Measurements from ENCODE around the gene TRMT44. TPM values are rescaled to one million over a fixed set of nuclear protein-coding genes. Genes with fewer than 3 reads are reported as not detected.

TRMT44 gene
- total and polyA plus RNA-seq, 7 experiments from 2014 or later, result 13.8 to 33.7 (median 29.3) TPM

DNA sequence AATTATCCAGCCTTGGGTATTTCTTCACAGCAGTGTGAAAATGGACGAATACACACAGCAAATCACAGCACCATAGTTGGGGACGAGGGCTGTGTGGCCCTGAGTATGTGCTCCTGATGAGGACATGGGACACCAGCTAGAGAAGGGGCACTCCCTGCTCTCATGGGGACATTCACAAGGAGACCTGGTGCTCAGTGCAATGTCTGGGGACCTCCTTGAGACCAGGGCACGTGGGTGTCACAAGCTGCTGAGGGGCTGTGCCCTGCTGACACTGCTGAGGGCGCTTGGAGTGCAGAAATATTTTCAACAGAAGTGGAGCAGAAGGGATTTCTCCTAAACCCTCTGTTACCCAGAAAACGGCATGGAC is 65.4 kb downstream of the TRMT44 start:
- ChIA-PET POLR2A (no interaction called here), CTCF (no interaction called here)
- DNase-seq, result no peak
- intact Hi-C loops (cut with micrococcal nuclease), result no loop called here
- H3K4me3 Mint-ChIP-seq, result no peak overlapping the region
- H3K27me3 Mint-ChIP-seq, result no peaks in the 10 kb centered on the region
- H3K27ac Mint-ChIP-seq, result no peak overlapping the region
- Histone ChIP-seq H3K36me3 (ENCODE audit: control insufficient read depth in 2 of 3, insufficient read depth in 3 of 3, low read length in 3 of 3) (no peaks in the 10 kb centered on the region), H3K27me3 (ENCODE audit: control insufficient read depth in 2 of 2, insufficient read depth in 2 of 2, low read length in 2 of 2) (no peaks in the 10 kb centered on the region), H3K27ac (ENCODE audit: low read depth, low read length) (no peak overlapping the region), H3K4me3 (ENCODE audit: low read length) (no peak overlapping the region), H3K9me3 (ENCODE audit: control insufficient read depth in 2 of 3, low read length in 3 of 3) (no peaks in the 10 kb centered on the region), H3K4me1 (ENCODE audit: control insufficient read depth in 2 of 2, insufficient read depth in 2 of 2, low read length in 2 of 2) (no peaks in the 10 kb centered on the region)
- peaks cover 0 to 1% (median 0%) of the 10 kb centered on the region in 7 donors for H3K4me1 Mint-ChIP-seq
- H3K36me3 Mint-ChIP-seq, result peaks cover 0 to 8% (median 0%) of the 10 kb centered on the region in 5 donors
- ATAC-seq, result no peak
- H3K9me3 Mint-ChIP-seq, result peaks cover 0 to 2% (median 0%) of the 10 kb centered on the region in 11 donors

DNA sequence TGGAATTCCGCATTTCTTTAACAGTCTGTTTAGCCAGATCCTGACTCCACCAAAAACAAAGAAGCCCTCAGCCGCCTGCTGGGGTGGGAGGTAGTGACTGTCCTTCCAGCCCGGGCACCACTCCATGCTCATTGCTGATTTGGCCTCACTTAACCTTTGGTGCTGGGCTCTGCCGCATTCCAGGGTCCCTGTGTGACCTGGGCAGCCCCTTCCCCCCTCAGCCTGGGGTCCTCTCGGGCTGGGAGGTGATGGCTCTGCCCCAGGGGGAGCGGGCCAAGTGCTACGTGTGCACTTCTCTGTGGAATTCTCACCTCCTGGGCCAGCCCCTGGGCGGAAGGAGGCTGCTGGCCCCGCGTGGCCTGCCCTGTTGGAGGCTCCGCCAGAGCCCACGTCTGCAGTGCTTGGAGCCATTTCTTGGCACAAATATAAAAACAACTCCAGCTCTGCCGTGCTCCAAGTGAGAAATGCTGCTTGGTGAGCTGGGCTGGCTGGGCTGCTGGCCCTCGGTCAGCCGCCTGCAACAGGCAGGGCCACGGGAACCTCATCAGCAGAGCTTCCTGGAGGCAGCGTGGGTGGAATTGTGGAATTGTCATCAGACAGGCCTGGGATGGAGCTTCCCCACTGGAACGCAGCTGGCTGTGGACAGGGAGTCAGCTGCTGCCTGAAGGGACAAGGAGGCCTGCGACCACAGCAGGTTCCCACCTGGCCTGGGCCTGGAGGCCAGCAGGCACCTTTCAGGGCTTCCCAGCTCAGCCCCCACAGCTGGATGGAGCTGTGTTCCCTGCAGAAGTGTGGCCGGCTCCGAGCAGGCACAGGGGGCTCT is 66.0 kb downstream of the TRMT44 start:
- Histone ChIP-seq H3K27ac (ENCODE audit: low read depth, low read length) (no peak overlapping the region), H3K9me3 (ENCODE audit: control insufficient read depth in 2 of 3, low read length in 3 of 3) (no peaks in the 10 kb centered on the region), H3K36me3 (ENCODE audit: control insufficient read depth in 2 of 3, insufficient read depth in 3 of 3, low read length in 3 of 3) (no peaks in the 10 kb centered on the region), H3K27me3 (ENCODE audit: control insufficient read depth in 2 of 2, insufficient read depth in 2 of 2, low read length in 2 of 2) (no peaks in the 10 kb centered on the region), H3K4me3 (ENCODE audit: low read length) (no peak overlapping the region), H3K4me1 (ENCODE audit: control insufficient read depth in 2 of 2, insufficient read depth in 2 of 2, low read length in 2 of 2) (no peaks in the 10 kb centered on the region)
- POLR2A ChIA-PET, result no interaction called here
- CTCF ChIA-PET, result no interaction called here
- Mint-ChIP-seq H3K27ac (no peak overlapping the region), H3K4me1 (peaks cover 0 to 1% (median 0%) of the 10 kb centered on the region in 7 donors), H3K9me3 (peaks cover 0 to 2% (median 0%) of the 10 kb centered on the region in 11 donors), H3K36me3 (peaks cover 0 to 8% (median 0%) of the 10 kb centered on the region in 5 donors), H3K27me3 (no peaks in the 10 kb centered on the region), H3K4me3 (no peak overlapping the region)
- DNase-seq (no peak), ATAC-seq (no peak)
- intact Hi-C loops (cut with micrococcal nuclease), result no loop called here

DNA sequence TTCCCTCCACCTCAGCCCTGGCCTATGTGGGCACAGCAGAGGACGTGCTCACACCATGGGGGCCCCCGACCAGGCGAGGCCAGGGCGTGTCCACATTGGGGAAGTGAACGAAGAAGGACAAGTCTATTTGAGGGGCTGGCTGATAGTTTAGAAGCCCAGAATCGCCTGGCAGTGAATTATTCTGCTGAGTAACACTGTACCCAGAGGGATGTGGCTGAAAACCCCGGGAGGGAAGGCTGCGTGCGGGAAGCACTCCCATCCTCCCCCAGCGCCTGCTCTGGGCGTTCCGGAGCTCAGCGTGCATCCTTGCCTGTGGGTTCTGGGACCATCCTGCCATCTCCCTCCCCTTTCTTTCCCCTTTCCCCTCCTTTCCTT is 66.6 kb downstream of the TRMT44 start:
- H3K27ac ChIP-seq (ENCODE audit: low read depth, low read length), result no peak overlapping the region
- ChIA-PET POLR2A (no interaction called here), CTCF (no interaction called here)
- H3K4me1 ChIP-seq (ENCODE audit: control insufficient read depth in 2 of 2, insufficient read depth in 2 of 2, low read length in 2 of 2), result no peaks in the 10 kb centered on the region
- Mint-ChIP-seq H3K27ac (no peak overlapping the region), H3K27me3 (no peaks in the 10 kb centered on the region), H3K36me3 (peaks cover 0 to 8% (median 0%) of the 10 kb centered on the region in 5 donors), H3K4me3 (no peak overlapping the region), H3K9me3 (peaks cover 0 to 2% (median 0%) of the 10 kb centered on the region in 11 donors), H3K4me1 (peaks cover 0 to 1% (median 0%) of the 10 kb centered on the region in 7 donors)
- intact Hi-C loops (cut with micrococcal nuclease), result no loop called here
- DNase-seq (no peak), ATAC-seq (no peak)
- no peaks in the 10 kb centered on the region for H3K36me3 ChIP-seq (ENCODE audit: control insufficient read depth in 2 of 3, insufficient read depth in 3 of 3, low read length in 3 of 3)
- H3K27me3 ChIP-seq (ENCODE audit: control insufficient read depth in 2 of 2, insufficient read depth in 2 of 2, low read length in 2 of 2), result no peaks in the 10 kb centered on the region
- H3K9me3 ChIP-seq (ENCODE audit: control insufficient read depth in 2 of 3, low read length in 3 of 3), result no peaks in the 10 kb centered on the region
- H3K4me3 ChIP-seq (ENCODE audit: low read length), result no peak overlapping the region

DNA sequence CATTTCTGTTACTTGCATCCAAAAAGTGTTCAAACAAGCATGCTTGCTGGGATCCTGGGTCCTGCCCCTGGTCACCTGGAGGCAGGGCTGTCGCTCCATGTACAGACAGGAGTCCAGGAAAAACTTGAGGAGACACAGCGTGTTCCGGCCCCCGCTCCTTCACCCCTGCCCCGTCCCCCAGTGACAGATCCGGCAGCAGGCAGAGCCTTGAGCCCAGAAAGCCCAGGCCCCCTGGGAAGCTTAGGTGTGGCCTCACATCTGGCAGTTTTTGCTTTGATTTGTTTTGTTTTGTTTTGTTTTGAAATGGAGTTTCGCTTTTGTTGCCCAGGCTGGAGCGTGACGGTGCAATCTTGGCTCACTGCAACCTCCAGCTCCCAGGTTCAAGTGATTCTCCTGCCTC is 67.0 kb downstream of the TRMT44 start:
- DNase-seq, result no peak

DNA sequence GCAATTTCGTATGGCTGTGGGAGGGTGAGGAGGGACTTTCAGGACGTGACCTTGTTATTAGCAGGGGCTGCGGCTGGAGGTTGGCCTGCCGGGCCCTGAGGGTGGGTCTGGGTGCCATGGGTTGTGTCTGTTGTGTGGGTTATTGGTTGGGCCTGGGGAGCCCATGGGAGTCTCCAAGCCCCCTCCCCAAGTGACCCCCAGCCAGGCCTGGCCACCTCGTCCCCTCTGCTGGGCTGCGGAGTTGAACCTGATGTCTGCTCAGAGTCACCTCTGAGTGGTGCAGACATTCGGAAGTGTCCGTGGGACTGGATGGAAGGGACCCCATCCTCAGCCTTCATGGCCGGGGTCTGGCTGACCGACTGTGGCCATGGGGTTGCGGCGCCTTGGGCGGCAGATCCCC is 67.7 kb downstream of the TRMT44 start:
- H3K9me3 Mint-ChIP-seq, result peaks cover 0 to 13% (median 5%) of the 10 kb centered on the region in 11 donors
- Histone ChIP-seq H3K27me3 (ENCODE audit: control insufficient read depth in 2 of 2, insufficient read depth in 2 of 2, low read length in 2 of 2) (no peaks in the 10 kb centered on the region), H3K36me3 (ENCODE audit: control insufficient read depth in 2 of 3, insufficient read depth in 3 of 3, low read length in 3 of 3) (no peaks in the 10 kb centered on the region), H3K27ac (ENCODE audit: low read depth, low read length) (no peak overlapping the region), H3K9me3 (ENCODE audit: control insufficient read depth in 2 of 3, low read length in 3 of 3) (no peaks in the 10 kb centered on the region), H3K4me1 (ENCODE audit: control insufficient read depth in 2 of 2, insufficient read depth in 2 of 2, low read length in 2 of 2) (no peaks in the 10 kb centered on the region), H3K4me3 (ENCODE audit: low read length) (no peak overlapping the region)
- H3K27ac Mint-ChIP-seq, result no peak overlapping the region
- H3K4me1 Mint-ChIP-seq, result peaks cover 0 to 1% (median 0%) of the 10 kb centered on the region in 7 donors
- CTCF ChIA-PET, result no interaction called here
- ATAC-seq (no peak), DNase-seq (no peak)
- POLR2A ChIA-PET, result no interaction called here
- H3K36me3 Mint-ChIP-seq, result peaks cover 0 to 9% (median 4%) of the 10 kb centered on the region in 5 donors
- no peak overlapping the region for H3K4me3 Mint-ChIP-seq
- intact Hi-C loops (cut with micrococcal nuclease), result no loop called here
- no peaks in the 10 kb centered on the region for H3K27me3 Mint-ChIP-seq

More for the DNA sequence above, 67.0 kb downstream of the TRMT44 start:
- Mint-ChIP-seq H3K36me3 (peaks cover 0 to 6% (median 2%) of the 10 kb centered on the region in 5 donors), H3K4me1 (peaks cover 0 to 1% (median 0%) of the 10 kb centered on the region in 7 donors), H3K27ac (no peak overlapping the region), H3K4me3 (no peak overlapping the region), H3K27me3 (no peaks in the 10 kb centered on the region), H3K9me3 (peaks cover 0 to 7% (median under 1%) of the 10 kb centered on the region in 11 donors)
- Histone ChIP-seq H3K9me3 (ENCODE audit: control insufficient read depth in 2 of 3, low read length in 3 of 3) (no peaks in the 10 kb centered on the region), H3K4me3 (ENCODE audit: low read length) (no peak overlapping the region), H3K36me3 (ENCODE audit: control insufficient read depth in 2 of 3, insufficient read depth in 3 of 3, low read length in 3 of 3) (no peaks in the 10 kb centered on the region), H3K27me3 (ENCODE audit: control insufficient read depth in 2 of 2, insufficient read depth in 2 of 2, low read length in 2 of 2) (no peaks in the 10 kb centered on the region), H3K27ac (ENCODE audit: low read depth, low read length) (no peak overlapping the region), H3K4me1 (ENCODE audit: control insufficient read depth in 2 of 2, insufficient read depth in 2 of 2, low read length in 2 of 2) (no peaks in the 10 kb centered on the region)
- POLR2A ChIA-PET, result no interaction called here
- ATAC-seq, result no peak
- CTCF ChIA-PET, result no interaction called here
- intact Hi-C loops (cut with micrococcal nuclease), result no loop called here

DNA sequence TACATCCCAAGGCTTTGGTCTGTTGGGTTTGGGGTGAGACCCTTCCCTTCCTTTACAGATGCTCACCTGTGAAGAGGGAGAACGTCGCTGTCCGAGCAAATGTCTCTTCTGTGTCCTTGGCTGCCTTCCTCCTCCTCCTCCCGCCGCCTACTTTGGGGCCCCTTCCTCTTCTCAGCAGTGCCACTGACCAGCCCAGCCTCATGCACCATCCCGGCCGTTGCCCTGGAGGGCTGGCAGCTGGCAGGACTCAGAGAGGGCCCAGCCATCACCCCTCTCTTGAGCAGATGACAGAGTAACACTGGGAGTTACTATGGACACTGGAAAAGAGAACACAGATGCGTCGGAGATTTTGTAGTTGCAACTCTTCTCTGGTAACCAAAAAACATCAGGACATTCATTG is 68.2 kb downstream of the TRMT44 start:
- H3K27ac ChIP-seq (ENCODE audit: low read depth, low read length), result no peak overlapping the region
- POLR2A ChIA-PET, result no interaction called here
- Mint-ChIP-seq H3K4me3 (no peak overlapping the region), H3K27ac (no peak overlapping the region), H3K4me1 (peaks cover 0 to 1% (median 0%) of the 10 kb centered on the region in 7 donors), H3K9me3 (peaks cover 0 to 18% (median 6%) of the 10 kb centered on the region in 11 donors), H3K36me3 (peaks cover 0 to 9% (median 4%) of the 10 kb centered on the region in 5 donors), H3K27me3 (no peaks in the 10 kb centered on the region)
- H3K36me3 ChIP-seq (ENCODE audit: control insufficient read depth in 2 of 3, insufficient read depth in 3 of 3, low read length in 3 of 3), result no peaks in the 10 kb centered on the region
- H3K4me1 ChIP-seq (ENCODE audit: control insufficient read depth in 2 of 2, insufficient read depth in 2 of 2, low read length in 2 of 2), result no peaks in the 10 kb centered on the region
- H3K9me3 ChIP-seq (ENCODE audit: control insufficient read depth in 2 of 3, low read length in 3 of 3), result no peaks in the 10 kb centered on the region
- no peaks in the 10 kb centered on the region for H3K27me3 ChIP-seq (ENCODE audit: control insufficient read depth in 2 of 2, insufficient read depth in 2 of 2, low read length in 2 of 2)
- intact Hi-C loops (cut with micrococcal nuclease), result no loop called here
- ATAC-seq (no peak), DNase-seq (no peak)
- CTCF ChIA-PET, result no interaction called here
- H3K4me3 ChIP-seq (ENCODE audit: low read length), result no peak overlapping the region
